K562 (cell line): ENCODE data around the gene SGCG. TPM values are rescaled to one million over a fixed set of nuclear protein-coding genes. Genes with fewer than 3 reads are reported as not detected.

Experiments used
- ATAC-seq: fragments of 200-7000 bp; cut with Tn5 transposase; 3 replicates; pipeline ENCODE4 v1.9.1; 2020; ENCODE audit warnings: moderate library complexity
- BruUV-seq: library from RNA; stranded (reverse); fragments of 400-500 nt; replicated peaks from 2 replicates; lab custom pipeline; 2021; lab: Mats Ljungman, UMichigan
- CTCF ChIA-PET: fragments of 300-600 bp; formaldehyde crosslinking; extraction: SDS; loops from one replicate; lab custom pipeline; 2021; ENCODE audit warnings: low intra/inter-chr PET ratio; lab: Yijun Ruan, JAX
- POLR2A ChIA-PET: fragments of 300-600, 350-650 bp; sonication (Branson Sonifier 250); formaldehyde crosslinking; extraction: SDS; loops from one replicate; lab custom pipeline; 2021; ENCODE audit warnings: antibody characterized with exemption, inconsistent platforms; lab: Yijun Ruan, JAX
- DNase-seq, 4 experiments: peaks; one replicate each; pipeline versions ENCODE4 v3.0.0 to v3.0.0-alpha.2; 2011 to 2018; ENCODE audit warnings: low spot score in 3 of 4, mixed read lengths in 3 of 4; ENCODE audit errors: extremely low read depth in 1 of 4
- FAIRE-seq: peaks from 2 replicates; lab custom pipeline; 2011; peaks lifted over from hg19 to GRCh38; lab: Jason Lieb, UNC
- H2AFZ ChIP-seq: 2 replicates; pipeline ENCODE4 v1.6.0; 2011; ENCODE audit warnings: low read depth, low read length, control low read depth, inconsistent platforms
- H3K27ac ChIP-seq: fragments of 200-600 bp; 3 replicates; pipeline ENCODE4 v1.8.0; 2011; ENCODE audit warnings: low read depth, mild to moderate bottlenecking, control low read depth, inconsistent platforms, low read length, moderate library complexity, mixed read lengths; ENCODE audit errors: extremely low read depth
- H3K27me3 ChIP-seq, 2 experiments: fragments of 300-600 bp in 1 of 2; 2 replicates in 1 of 2; 3 replicates in 1 of 2; pipeline versions ENCODE4 v1.6.0 to v1.8.0; 2011; ENCODE audit warnings: inconsistent platforms in 2 of 2, low read length in 2 of 2, mild to moderate bottlenecking in 1 of 2, mixed read lengths in 1 of 2, moderate library complexity in 1 of 2; ENCODE audit not compliant: control insufficient read depth in 2 of 2, insufficient read depth in 2 of 2
- H3K36me3 ChIP-seq: fragments of 300-600 bp; 3 replicates; pipeline ENCODE4 v1.8.0; 2011; ENCODE audit warnings: mild to moderate bottlenecking, low read length, inconsistent platforms; ENCODE audit not compliant: control insufficient read depth, insufficient read depth
- H3K4me1 ChIP-seq, 2 experiments: fragments of 200-600 bp in 1 of 2; replicated peaks in 1 of 2; 2 replicates in 1 of 2; 3 replicates in 1 of 2; pipeline versions ENCODE4 v1.5.1 to v1.8.0; 2011; ENCODE audit warnings: inconsistent platforms in 2 of 2, low read length in 2 of 2, mild to moderate bottlenecking in 1 of 2, mixed read lengths in 1 of 2, moderate library complexity in 1 of 2; ENCODE audit not compliant: control insufficient read depth in 2 of 2, insufficient read depth in 2 of 2
- H3K4me2 ChIP-seq: 2 replicates; pipeline ENCODE4 v1.6.1; 2011; ENCODE audit warnings: low read length, control low read depth, inconsistent platforms, mixed read lengths; ENCODE audit not compliant: insufficient read depth
- H3K4me3 ChIP-seq: fragments of 200-600 bp; sonication (generic), shearing (Covaris generic); 2 replicates; pipeline ENCODE4 v1.5.1; 2016; ENCODE audit warnings: control low read depth, inconsistent platforms
- H3K79me2 ChIP-seq: fragments of 200-600 bp; 3 replicates; pipeline ENCODE4 v1.8.0; 2011; ENCODE audit warnings: low read length, inconsistent platforms; ENCODE audit not compliant: control insufficient read depth, insufficient read depth
- H3K9ac ChIP-seq, 2 experiments: 2 replicates each; pipeline versions ENCODE4 v1.6.0 to v1.6.1; 2011; ENCODE audit warnings: low read depth in 2 of 2, low read length in 2 of 2, control low read depth in 1 of 2, inconsistent platforms in 1 of 2, mild to moderate bottlenecking in 1 of 2, mixed read lengths in 1 of 2; ENCODE audit not compliant: insufficient read depth in 1 of 2
- H3K9me1 ChIP-seq: one replicate; pipeline ENCODE4 v1.6.0; 2011; ENCODE audit warnings: inconsistent platforms, mild to moderate bottlenecking, low read length, moderate library complexity; ENCODE audit not compliant: control insufficient read depth, insufficient read depth
- H3K9me3 ChIP-seq: replicated peaks from 2 replicates; pipeline ENCODE4 v1.5.1; 2011; ENCODE audit warnings: low read depth, low read length, inconsistent platforms; ENCODE audit not compliant: control insufficient read depth, insufficient read depth
- H4K20me1 ChIP-seq: replicated peaks from 2 replicates; pipeline ENCODE4 v1.6.1; 2011; ENCODE audit warnings: low read length, inconsistent platforms, mixed read lengths; ENCODE audit not compliant: control insufficient read depth, insufficient read depth
- ATF2 ChIP-seq: sonication (generic); formaldehyde crosslinking; IDR thresholded peaks from 2 replicates; pipeline ENCODE4 v1.8.1; 2022; ENCODE audit warnings: missing genetic modification reagents
- BCL6 ChIP-seq: fragments of 250-450 bp; sonication (Bioruptor Pico); IDR thresholded peaks from 2 replicates; pipeline ENCODE4 v1.4.0; 2020
- HDAC1 ChIP-seq, 2 experiments: fragments of 450-650 bp; IDR thresholded peaks; 2 replicates each; pipeline ENCODE4 v1.6.1; 2016 to 2017; ENCODE audit warnings: inconsistent platforms in 1 of 2, mild to moderate bottlenecking in 1 of 2, moderate library complexity in 1 of 2
- PCBP2 ChIP-seq: fragments of 200-400 bp; formaldehyde crosslinking; IDR thresholded peaks from 2 replicates; pipeline ENCODE4 v1.6.1; 2018; ENCODE audit warnings: low read length, low read depth, mild to moderate bottlenecking, moderate library complexity; ENCODE audit not compliant: poor library complexity, severe bottlenecking
- WGBS: fragments of 100-300 bp; shearing (Covaris generic); methylation state at CpG from one replicate; pipeline ENCODE4 v1.1.6; 2016; ENCODE audit warnings: low coverage, mixed read lengths; ENCODE audit not compliant: insufficient coverage; ENCODE audit errors: missing lambda C conversion rate; 5-methylcytosine and 5-hydroxymethylcytosine counted together
- in situ Hi-C: fragments of 300-500 bp; cut with MboI; formaldehyde crosslinking; loops from 4 replicates; pipeline ENCODE4 v1.15.0; 2018; ENCODE audit warnings: inconsistent platforms, mixed read lengths
- intact Hi-C: fragments of 100-400 bp; cut with micrococcal nuclease; formaldehyde crosslinking; loops from 2 replicates; pipeline ENCODE4 v1.14.2; 2022
- polyA plus RNA-seq, 8 experiments: library from polyadenylated mRNA; depleted of rRNA in 4 of 8; stranded (reverse) in 5 of 8; unstranded in 3 of 8; fragments of >200 nt; fragmentation: Nextera tagmentation in 2 of 8; fragmentation: Illumina TruSeq in 1 of 8; extraction: Ambion mirVana in 2 of 8; extraction: Trizol in 1 of 8; gene quantifications; 2 replicates each; pipeline versions ENCODE4 v1.2.1 to v1.2.3, GENCODE V29; 2011 to 2014; ENCODE audit warnings: inconsistent platforms in 1 of 8, missing spikeins in 1 of 8
- total RNA-seq, 7 experiments: library from RNA; depleted of rRNA in 6 of 7; stranded (reverse); fragments of >200 nt in 6 of 7; fragmentation: Illumina TruSeq in 2 of 7; extraction: Trizol in 2 of 7; gene quantifications; 2 replicates each; pipeline versions ENCODE4 v1.2.1 to v1.2.3, GENCODE V29; 2011 to 2021; ENCODE audit warnings: low replicate concordance in 1 of 7

The SGCG gene
- total and polyA plus RNA-seq, 9 of the 15 experiments (the other 6 are each of a cell fraction or from before 2014, with no cell fraction given): 0.04 to 0.44 (median 0.34) TPM

- Histone ChIP-seq H2AFZ (no peak overlapping the region), H3K27ac (no peak overlapping the region), H3K4me1 (no peaks in the 10 kb centered on the region), H3K4me3 (no peak overlapping the region), H3K79me2 (no peaks in the 10 kb centered on the region), H3K4me2 (no peak overlapping the region), H4K20me1 (no peaks in the 10 kb centered on the region), H3K9me3 (no peaks in the 10 kb centered on the region), H3K36me3 (peaks cover 48% of the 10 kb centered on the region; the same call in 2 of the 3 replicates), H3K9ac (no peak overlapping the region), H3K27me3 (no peaks in the 10 kb centered on the region), H3K9me1 (no peaks in the 10 kb centered on the region)
- in situ Hi-C loops (no loop called here), intact Hi-C loops (no loop called here)
- ATAC-seq (no peak), FAIRE-seq (no peak), DNase-seq (no peak)
- no peak for TF ChIP-seq PCBP2
- no peak for TF ChIP-seq BCL6 (CRISPR knock-in tag)
- TF ChIP-seq ATF2 (CRISPR knock-in tag): no peak
- TF ChIP-seq HDAC1 (IDR thresholded peaks at IDR 0.05): no peak
- no TSS peak for BruUV-seq
- POLR2A ChIA-PET: no interaction called here
- CTCF ChIA-PET: no interaction called here
- WGBS: 94% methylated on average over 3 of the region's 4 CpGs
These were observed 167.7 kb downstream of the SGCG start for GRCh38 chr13:23348262-23349127.
